Erythroblast (primary cell): ENCODE measurements around the gene WFDC1.

Source experiments
- GATA1 ChIP-seq: IDR thresholded peaks from 2 replicates; pipeline ENCODE4 v1.6.1; 2011; ENCODE audit warnings: low read depth, mild to moderate bottlenecking, control low read depth, low read length, moderate library complexity
- POLR2A ChIP-seq: IDR thresholded peaks from 2 replicates; pipeline ENCODE4 v1.6.1; 2011; ENCODE audit warnings: mild to moderate bottlenecking, low read length

DNA sequence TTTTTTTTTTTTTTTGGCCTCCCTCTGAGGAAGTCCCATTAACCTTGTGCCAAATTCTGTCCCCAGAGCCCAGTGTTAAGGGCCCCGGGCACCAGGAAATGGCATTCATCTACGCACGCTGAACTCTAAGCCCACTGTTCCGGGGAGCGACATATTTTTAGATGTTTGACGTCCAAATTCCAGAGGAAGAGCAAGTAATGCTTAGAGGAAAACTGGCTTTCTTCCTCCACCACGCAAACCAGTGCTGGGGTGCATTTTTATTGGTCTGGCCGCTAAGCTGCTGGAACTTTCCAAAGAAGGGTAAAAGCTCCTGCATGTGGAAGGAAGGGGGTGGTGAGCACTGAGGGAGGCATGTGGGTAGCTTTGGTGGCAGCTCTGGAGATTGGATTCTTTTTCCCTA is 8.3 kb downstream of the WFDC1 start:
- no peak for TF ChIP-seq POLR2A
- no peak for TF ChIP-seq GATA1
